Hypothalamus (tissue), 51 donors: ENCODE data around the gene ELL2.

Experiments
- DNase-seq, 51 donors: peaks; one replicate each; lab custom pipeline; 2025; lab: John Stamatoyannopoulos, UW

Gene ELL2

DNA sequence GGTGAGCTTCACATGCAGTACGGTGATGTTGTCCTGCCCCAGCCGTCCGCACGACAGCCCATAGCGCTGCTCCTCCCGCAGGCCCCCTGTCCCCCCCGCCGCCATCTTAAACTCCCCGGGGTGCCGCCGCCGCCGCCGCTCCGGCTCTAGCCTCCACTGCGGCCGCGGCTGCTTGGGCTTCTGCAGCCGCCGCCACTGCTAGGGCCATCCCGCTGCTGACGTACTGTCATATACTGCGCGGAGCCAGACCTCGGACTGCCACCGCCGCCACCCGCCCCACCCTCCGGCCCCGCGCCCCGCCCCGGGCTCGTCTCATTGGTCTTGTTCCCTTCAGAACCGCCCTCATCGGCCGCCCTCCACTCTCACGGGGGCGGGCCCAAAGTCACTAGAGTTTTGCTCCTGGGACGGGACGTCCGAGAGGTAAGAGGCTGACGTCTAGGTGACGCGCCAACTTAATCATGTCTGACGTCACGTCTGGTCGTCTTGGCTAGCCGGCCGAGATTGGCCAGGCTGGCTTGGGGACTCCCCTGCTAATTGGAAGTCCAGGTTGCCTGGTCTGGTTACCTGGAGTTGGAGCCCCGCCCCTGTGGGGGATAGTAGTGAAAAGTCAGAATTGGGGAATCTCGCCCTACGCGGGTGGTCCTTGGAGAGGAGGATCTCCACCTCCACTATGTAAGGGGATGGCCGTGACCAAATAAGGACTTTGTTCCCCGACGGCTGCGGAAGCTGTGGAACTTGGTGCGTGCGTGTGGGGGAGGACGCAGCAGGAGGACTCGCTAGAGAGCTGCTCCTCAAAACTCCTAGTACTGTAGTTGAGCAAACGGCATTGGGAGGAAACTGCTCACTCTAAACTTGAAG, at the start of gene ELL2:
TSS of gene ELL2 (minus strand) at position 235 of the 858 bp plus-strand sequence. CDS start at position 105, 130 bp downstream.
- peak; percentile 58 to 99 (median 93) for DNase-seq

DNA sequence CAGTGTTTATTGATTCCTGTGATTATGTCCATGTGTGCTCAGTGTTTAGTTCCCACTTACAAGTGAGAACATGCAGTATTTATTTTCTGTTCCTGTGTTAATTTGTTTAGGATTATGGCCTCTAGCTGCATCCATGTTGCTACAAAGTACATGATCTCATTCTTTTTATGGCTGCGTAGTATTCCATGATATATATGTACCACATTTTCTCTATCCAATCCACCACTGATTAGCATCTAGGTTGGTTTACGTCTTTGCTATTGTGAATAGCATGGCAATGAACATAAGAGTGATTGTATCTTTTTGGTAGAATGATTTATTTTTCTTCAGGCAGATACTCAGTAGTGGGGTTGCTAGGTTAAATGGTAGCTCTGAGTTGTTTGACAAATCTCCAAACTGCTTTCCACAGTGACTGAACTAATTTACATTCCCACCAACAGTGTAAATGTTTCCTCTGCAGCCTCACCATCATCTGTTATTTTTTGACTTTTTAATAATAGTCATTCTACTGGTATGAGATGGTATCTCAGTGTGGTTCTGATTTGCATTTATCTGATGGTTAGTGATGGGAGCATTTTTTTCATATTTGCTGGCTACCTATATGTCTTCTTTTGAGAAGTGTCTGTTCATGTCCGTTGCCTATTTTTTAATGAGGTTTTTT, 47.5 kb upstream of the ELL2 start:
- DNase-seq, result no peak

DNA sequence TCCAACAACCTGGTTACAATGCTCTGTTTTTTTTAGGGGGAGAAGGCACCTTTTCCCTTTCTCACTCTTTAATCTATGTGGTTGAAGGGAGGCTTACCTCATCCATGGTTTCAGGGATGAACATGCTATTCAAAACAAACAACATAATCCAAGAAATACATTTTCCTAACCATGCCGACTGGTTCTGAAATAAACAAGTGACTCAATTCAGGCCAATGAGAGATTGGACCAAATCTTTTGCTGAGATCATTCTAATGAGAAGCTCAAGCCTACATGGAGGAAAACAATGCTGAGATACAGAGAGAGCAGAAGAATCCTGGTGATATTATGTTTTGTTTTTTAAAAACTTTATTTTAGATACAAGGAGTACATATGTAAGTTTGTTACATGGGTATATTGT, 46.8 kb upstream of the ELL2 start:
- no peak for DNase-seq

DNA sequence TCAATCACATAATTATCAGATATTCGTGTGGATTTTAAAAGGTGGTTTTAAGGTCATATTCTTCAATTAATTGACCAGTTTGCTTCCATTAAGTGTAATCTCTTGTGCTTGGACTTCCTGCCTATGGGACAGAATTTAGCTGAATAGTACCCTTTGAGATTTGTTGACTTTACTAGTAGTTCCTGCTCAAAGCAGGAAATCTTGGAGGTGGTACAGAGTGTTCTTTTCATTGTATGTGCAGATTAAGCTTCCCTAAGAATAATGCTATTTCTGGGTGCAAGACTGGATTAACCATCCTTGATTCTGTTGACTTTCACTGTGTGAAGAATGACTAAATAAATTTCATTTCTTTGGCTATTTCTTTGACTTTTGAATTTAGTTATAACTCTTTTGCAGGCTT, 45.4 kb upstream of the ELL2 start:
- DNase-seq, result no peak

DNA sequence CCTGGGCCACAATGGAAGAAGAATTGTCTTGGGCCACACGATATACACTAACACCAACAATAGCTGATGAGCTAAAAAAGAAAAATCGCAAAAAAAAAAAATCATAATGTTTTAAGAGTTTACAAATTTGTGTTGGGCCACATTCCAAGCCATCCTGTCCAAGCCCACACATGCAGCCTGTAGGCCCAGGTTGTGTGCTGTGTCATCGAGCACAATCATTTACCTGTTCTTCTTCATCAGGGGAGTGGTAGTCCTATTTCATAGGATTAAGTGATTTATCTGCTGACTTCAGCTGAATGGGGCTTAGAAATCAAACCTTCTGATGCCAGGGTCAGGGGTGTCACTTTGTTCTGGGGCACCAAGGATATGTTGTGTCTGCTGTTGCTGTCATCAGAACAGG, 44.6 kb upstream of the ELL2 start:
- DNase-seq, result no peak

DNA sequence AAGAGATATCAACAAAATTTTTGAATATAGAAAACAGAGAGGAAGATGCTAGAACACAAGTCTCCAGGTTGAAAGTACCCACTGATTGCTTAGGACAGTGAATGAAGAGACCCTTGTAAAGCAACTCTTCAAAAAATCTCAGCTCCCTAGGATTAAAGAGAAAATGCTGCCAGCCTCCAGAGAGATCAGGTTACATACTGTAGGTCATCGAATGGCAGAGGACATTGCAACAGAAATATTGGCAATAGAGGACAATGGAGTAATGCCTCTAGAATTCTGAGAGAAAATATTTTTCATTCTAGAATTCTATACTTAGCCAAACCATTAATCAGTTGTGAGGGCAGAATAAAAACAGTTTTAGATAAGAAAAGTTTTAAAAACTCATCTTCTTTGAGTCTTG, 43.1 kb upstream of the ELL2 start:
- DNase-seq, result no peak

DNA sequence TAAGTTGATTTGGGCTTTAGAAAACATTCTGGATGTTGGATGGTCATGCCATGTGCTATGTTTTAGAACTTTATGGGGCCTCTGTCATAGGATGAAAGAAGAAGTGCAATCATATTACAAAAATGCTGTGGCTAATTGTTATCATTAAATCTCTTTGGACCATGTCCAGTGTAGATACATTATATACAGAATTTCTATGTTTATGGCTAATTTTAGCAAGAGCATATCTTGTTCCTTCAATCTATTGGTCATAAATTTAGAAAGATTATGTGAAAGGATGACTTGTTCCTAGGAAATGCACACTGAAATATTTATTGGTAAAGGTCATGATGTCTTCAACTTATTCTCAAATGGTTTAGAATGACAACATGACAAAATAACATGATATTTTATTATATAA, 42.4 kb upstream of the ELL2 start:
- DNase-seq, result no peak

DNA sequence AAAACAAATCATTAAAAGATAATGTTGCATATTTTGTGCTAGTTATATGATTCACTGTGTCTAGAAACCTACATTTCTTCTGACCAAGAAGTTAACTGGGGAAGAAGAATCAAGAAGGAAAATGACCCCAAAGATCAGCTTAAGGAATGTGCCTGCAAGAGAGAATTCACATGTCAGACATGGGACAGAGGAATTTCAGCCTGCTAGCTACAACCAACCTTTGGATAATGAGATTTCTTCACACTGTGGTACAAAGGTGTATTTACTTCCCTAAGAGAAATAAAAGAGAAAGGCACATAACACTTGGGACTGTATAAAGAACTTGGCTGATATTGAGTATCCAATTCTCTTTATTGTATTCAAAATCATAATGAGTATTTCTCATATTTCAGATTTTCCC, 39.6 kb upstream of the ELL2 start:
- DNase-seq, result no peak

DNA sequence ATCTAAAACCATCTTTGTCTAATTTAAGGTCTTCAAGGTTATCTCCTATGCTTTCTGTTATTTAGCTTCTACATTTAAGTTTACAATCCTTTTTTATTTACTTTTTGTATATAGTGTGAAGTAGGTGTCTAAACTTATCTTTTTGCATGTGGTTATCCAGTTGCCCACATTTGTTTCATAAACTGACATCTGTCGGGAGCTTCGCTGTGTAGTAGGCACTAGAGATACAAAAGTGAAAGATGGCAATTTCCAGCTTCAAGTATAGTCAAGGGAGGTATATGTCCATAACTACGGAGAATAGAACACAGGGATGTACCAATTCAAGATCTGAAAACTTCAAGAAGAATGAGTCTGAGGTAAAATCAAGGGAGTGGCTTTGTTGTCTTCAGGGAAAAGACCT, 38.7 kb upstream of the ELL2 start:
- DNase-seq, result no peak

DNA sequence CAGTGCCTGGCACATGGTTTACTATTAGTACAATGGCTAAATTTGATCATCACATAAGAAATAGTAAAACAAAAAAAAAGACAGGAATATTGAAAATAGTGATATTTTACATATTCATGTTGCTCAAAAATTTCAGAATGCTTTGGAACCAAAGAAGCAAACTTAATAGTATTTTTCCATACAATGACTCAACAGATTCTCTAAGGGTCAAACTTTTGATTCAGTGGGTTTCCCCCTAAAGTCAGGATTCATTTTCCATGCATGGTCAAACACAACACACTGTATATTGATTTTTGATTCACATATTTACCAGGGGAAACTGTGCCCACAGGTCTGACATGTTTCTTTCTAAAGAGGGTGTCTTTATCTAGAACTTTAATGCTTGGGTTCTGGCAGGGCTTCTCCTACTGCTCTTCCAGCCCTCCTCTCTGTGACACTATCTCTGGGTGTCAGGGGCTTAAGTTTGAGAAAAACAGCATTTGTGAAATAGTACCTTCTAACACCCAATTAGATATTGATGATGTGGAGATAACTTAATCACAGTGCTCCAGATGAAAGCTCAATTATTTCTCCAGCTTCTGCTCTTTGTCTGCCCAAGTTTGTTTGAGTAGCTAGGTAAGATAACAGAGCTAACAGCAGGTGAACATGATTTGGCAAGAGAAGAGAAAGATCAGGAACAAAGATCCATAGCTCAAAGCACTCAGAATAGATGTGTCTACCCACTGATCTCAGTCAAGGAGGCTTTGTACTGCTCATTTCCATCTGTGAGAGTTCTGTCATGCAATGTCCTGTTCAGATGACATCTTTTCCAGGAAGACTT, 35.5 kb upstream of the ELL2 start:
- no peak for DNase-seq

DNA sequence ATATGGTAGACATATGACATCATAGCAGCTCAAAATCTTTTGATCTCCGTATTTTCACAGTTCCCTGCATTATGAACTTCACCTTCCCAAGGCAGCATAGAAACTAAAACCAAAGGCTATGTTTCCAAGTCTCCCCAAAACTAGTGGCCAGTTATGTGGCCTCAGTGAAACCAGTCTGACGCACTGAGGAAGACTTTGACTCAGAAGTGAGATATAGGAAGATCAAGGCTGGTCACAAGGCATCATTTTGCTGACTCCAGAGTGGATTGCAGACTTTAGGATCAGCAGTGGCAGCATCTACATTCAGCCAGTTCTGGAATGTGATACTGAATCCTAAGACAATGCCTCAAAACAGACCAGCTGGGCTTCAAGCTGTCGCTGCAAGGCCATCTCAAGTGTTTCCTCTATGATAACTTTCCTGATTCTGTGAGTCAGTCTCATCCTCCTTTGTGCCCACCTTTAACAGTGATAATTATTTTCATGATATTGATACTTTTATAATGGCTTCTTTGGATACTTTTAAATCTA, 34.4 kb upstream of the ELL2 start:
- DNase-seq, result no peak

DNA sequence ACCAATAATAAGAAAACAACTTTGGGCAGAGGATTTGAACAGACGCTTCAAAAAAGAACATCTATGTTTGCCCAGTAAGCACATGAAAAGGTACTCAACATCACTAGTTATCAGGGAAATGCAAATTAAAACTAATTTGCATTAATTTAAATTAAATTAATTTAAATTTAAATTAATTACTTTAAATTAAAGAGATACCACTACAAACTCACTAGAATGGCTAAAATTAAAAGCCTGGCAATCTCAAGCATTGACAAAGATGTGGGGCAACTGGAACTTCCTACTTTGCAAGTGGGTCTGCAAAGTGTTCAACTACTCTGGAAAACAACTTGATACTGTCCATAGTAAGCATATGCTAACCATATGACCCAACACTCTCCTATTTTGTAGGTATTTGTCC, 32.1 kb upstream of the ELL2 start:
- DNase-seq, result no peak

DNA sequence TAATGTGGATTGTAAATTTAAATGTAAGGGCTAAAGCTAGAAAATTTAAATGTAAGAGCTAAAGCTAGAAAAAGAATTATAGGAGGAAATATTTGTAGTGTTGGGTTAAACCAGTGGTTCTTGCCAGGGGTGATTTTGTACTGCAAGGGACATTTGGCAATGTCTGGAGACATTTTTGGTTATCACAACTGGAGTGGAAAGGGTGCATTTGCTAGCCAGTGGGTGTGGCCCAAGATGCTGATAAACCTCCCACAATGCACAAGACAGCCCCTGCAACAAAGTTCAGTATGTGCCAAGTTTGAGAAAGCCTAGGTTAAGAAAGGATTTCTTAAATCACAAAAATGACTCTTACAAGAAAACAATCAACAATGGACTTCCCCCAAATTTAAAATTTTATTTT, 31.6 kb upstream of the ELL2 start:
- no peak for DNase-seq

DNA sequence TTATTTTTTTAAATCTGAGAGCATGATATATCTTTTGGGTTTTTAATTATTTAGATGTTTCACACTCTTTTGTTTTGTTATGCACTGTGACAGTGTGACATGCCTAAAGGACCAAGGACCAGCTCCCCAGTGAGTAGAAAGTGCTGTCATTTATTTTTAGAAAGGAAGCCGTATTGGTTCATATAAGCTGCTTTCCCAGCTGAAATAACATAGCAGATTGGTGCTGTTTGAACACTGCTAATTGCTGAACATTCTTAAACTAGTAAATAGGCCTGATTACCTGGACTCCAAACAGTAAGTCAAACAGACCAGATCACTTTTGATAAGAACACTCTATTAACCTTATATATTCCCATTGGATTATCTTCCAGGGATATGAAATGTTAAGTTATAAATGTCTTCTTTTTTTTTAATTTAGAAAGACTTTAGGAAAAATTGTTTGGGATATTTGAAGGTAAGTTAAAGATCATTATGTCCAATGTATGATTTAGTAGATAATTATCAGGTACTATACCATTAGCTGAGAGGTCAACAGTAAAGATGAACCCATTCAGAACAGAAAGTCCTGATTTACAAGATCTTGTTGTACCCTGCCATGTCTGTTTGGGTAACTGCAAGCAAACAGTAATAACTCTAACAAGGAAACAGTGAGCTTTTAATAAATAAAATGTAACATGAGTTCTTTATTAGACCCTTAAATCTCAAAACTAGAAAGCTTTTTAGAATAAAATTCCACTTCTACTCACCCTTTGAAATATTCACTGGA, 27.8 kb upstream of the ELL2 start:
- DNase-seq, result no peak

DNA sequence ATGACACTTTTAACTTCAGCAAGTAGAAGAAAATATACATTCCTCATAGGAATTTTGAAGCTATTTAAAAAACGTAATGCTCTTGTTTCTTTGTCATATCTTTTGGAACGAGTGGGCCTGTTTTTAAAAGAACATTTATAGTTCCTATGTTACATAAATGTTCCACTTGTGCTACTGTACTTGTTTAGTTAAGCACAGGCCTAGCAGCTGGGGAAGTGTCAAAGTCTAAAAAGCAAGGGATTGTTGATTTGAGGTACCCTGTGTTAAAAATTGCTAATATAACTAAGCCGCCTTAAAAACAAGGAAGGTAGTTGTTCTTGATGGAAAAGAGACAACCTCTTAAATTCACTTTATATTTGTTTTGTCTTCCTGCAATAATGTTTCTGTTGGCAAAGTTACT, 27.2 kb upstream of the ELL2 start:
- no peak for DNase-seq

DNA sequence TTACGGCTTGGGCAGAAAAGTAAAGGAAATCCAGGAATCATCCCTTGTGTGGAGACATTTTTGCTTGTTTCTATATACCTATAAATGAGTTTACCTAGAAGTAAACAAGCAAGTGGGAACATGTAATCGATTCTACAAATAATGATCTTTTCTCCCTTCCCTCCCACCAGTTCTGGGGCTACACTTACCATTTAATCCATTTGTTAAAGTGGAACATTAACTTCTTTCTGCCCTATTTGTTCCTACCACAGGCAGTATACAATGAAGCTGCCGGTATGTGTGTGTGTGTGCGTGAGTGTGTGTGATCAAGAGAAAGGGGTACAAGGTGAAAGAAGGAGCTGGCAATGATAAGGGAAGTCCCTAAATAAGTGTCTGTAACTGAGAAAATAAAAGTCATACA, 26.4 kb upstream of the ELL2 start:
- no peak for DNase-seq

DNA sequence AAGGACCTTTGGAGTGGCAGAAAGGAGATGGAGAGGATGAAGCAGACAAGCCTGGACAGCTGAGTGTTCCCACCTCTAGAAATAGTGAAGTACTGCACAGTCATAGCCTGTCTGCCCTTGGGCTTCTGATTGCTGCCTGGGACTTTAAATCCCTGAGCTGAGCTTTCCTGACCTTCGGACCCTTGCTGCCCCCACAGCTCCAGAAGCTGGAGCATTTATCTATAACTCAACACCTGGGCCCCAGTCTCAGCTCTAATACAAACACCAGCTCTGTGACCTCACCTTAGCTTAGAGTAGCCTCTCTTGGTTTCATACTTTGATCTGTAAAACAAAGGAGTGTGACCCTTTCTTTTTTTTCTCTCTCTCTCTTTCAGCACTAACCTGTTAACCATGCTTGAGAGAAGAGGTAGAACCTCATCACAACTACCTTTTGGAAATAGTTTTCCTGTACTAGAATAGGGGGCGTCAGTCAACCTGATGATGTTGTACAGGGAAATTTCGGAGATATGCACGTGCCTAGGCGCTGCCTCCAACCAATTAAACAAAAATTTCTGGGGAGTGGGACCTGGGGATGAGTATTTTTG, 25.4 kb upstream of the ELL2 start:
- DNase-seq, result no peak

DNA sequence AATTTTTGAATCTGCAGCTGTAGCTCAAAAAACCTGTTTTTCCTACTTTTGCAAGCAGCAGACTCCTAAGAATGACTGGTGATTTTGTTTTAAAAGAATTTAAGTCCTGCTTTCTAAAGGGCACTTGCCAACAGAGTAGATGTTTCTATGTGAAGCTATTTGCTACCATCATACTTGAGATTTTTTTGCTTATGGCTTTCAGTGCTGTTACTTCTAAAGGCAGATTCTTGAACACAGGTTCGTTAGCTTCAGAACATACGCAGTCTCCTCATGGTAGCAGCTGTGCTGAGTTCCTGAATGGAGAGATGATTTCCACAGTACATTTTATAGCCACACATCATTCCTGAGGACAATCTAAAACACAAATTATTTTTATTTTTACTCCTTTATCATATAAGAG, 24.4 kb upstream of the ELL2 start:
- DNase-seq, result no peak

DNA sequence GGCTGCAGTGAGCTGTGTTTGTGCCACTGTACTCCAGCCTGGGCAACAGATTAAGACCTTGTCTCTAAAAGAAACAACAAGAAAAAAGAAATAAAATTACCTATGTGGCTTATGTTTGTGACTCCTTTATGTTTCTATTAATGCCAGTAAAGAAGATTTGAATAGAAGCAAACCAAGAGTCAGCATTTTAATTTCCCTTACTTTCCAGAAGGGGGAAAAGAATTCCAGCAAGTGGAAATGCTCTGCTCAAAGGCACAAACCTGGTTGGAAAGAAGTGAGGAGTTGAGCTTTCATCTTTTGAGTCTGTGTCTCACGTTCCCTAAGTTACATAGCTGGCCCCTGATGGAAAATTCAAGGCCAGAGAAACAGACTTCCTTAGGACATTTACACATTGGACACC, 23.6 kb upstream of the ELL2 start:
- DNase-seq, result no peak

DNA sequence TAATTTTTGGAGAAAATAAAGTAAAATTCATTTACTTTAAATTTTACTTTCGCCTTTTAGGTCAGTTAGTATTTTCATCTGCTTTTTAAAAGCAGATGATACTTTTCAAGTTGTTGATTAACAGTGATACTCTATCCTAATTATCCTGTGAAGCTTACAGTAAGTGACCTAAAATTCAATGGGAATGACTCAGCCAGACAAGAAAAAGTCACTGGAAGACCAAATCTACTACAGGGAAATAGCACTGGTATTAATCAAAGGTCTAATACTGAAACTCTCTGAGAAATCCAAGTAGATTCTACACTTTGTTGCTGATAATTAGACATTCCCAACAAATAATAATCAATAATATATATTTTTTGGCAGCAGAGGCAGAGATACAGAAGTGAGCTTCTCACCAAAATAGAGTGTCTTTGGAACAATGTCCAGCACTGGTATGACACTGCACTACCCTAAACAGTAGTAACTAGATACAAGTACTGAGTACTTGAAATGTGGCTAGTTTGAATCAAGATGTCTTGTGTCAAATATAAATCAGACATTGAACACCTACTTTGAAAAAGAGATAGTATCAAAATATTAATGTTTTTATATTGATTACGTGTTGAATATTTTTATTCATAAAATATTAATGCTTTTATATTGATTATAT, 22.8 kb upstream of the ELL2 start:
- no peak for DNase-seq
